Measurements from ENCODE around the gene RAP1GAP2.
"Not testable (repeated sequence)": the region's sequence is repeated elsewhere in the genome, so short reads cannot be mapped to it uniquely, and the experiment has no call there.

RAP1GAP2 gene

GRCh38 chr17:3022197-3022596 lies 226.0 kb downstream of the RAP1GAP2 start:
- no peak for DNase-seq (ENCODE audit: low read depth, low spot score)

- no peak for DNase-seq (ENCODE audit: low read depth, low spot score)
Measured at GRCh38 chr17:3024346-3024745, 228.1 kb downstream of the RAP1GAP2 start.

- no peak for DNase-seq (ENCODE audit: low read depth, low spot score)
Measured at GRCh38 chr17:3025421-3026124, 229.3 kb downstream of the RAP1GAP2 start.

GRCh38 chr17:3026125-3026855 lies 230.1 kb downstream of the RAP1GAP2 start:
- no peak for DNase-seq (ENCODE audit: low read depth, low spot score)

- no peak for DNase-seq (ENCODE audit: low read depth, low spot score)
Measured at GRCh38 chr17:3026856-3027751, 230.9 kb downstream of the RAP1GAP2 start.

GRCh38 chr17:3027786-3028532 lies 231.7 kb downstream of the RAP1GAP2 start:
- DNase-seq (ENCODE audit: low read depth, low spot score) = no peak

GRCh38 chr17:3029213-3029913 lies 233.1 kb downstream of the RAP1GAP2 start:
- no peak for DNase-seq (ENCODE audit: low read depth, low spot score)

- peak; percentile 67 for DNase-seq (ENCODE audit: low read depth, low spot score)
Measured at GRCh38 chr17:3030096-3030495, 233.9 kb downstream of the RAP1GAP2 start.

- DNase-seq (ENCODE audit: low read depth, low spot score) = not testable (repeated sequence)
Measured at GRCh38 chr17:3030852-3031470, 234.7 kb downstream of the RAP1GAP2 start.

- DNase-seq (ENCODE audit: low read depth, low spot score) = no peak
Measured at GRCh38 chr17:3032258-3033247, 236.3 kb downstream of the RAP1GAP2 start.

- no peak for DNase-seq (ENCODE audit: low read depth, low spot score)
Measured at GRCh38 chr17:3033248-3033640, 237.0 kb downstream of the RAP1GAP2 start.

GRCh38 chr17:3033741-3034577 lies 237.7 kb downstream of the RAP1GAP2 start:
- no peak for DNase-seq (ENCODE audit: low read depth, low spot score)

- DNase-seq (ENCODE audit: low read depth, low spot score) = no peak
Measured at GRCh38 chr17:3034578-3034920, 238.3 kb downstream of the RAP1GAP2 start.

- DNase-seq (ENCODE audit: low read depth, low spot score) = no peak
Measured at GRCh38 chr17:3035256-3035967, 239.2 kb downstream of the RAP1GAP2 start.

- no peak for DNase-seq (ENCODE audit: low read depth, low spot score)
Measured at GRCh38 chr17:3035968-3036280, 239.7 kb downstream of the RAP1GAP2 start.

- DNase-seq (ENCODE audit: low read depth, low spot score) = no peak
Measured at GRCh38 chr17:3036800-3037199, 240.6 kb downstream of the RAP1GAP2 start.

GRCh38 chr17:3037259-3037658 lies 241.0 kb downstream of the RAP1GAP2 start:
- no peak for DNase-seq (ENCODE audit: low read depth, low spot score)

- no peak for DNase-seq (ENCODE audit: low read depth, low spot score)
Measured at GRCh38 chr17:3038941-3039340, 242.7 kb downstream of the RAP1GAP2 start.
